GM21367 (cell line): ENCODE results near the gene TBX15.

ENCODE experiments used
- ATAC-seq: cut with Tn5 transposase; IDR thresholded peaks from one replicate; pipeline ENCODE4 v1.9.1; 2021; ENCODE audit not compliant: unreplicated experiment

TBX15 gene

DNA sequence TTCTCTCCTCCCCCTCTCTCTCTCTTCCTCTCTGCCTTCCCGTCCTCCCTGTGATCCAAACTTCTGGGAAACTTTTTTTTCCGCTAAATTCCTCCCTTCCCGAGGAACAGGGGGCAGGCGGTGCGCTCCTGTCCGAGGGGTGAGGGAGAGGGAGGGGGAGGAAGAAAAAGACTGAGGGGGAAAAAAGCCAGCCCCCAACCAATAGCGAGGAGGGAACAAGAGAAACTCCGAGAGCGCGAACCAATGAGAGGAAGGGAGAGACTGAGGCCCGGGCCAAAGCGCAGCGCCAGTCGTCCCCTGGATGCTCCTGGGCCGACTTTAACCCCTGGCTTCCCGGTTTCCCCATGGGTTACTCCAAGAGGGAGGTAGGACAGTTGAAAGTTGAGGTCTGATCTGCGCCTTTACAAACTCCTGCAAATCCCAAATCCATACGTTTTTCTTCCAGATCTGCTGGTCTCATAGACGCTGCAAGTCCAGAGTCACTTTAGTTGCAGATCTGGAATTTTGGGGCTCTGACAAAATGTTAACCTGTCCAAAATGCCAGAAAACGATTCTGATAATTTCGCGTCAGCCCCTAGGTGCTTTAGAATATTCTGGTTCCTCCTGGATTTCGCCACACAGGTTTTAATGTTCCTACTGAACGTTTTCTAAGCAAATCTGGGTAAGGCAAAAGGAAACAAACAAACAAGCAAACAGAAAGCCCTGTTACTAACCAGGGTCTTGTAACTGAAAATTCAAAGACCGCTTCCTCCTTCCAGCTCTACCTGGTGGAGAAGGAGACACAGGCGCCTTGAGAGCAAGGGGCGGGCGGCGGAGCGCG, at the start of gene TBX15:
Gene TBX15 (minus strand): TSS at position 158 of the 820 bp plus-strand sequence. CDS start 548 bp downstream, outside the sequence.
- ATAC-seq: no peak

DNA sequence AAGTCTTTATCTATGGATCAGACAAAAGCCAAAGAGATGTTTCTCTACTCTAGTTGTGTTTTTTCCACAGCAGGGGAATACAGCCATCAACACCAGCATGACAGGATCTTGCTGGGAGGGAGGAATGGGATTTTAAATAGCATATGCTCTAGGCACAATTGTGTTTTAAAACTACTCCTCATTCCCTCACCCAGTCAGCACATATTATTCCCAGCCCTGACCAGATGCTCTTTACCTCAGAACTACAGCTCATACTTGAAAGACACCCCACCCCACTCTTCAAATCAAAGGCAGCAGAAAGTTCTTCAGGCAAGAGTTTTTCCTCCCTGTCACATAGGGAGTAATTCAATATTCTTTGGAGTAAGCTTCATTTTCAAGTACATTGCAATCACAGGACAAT, 46.2 kb upstream of the TBX15 start:
- ATAC-seq: no peak

DNA sequence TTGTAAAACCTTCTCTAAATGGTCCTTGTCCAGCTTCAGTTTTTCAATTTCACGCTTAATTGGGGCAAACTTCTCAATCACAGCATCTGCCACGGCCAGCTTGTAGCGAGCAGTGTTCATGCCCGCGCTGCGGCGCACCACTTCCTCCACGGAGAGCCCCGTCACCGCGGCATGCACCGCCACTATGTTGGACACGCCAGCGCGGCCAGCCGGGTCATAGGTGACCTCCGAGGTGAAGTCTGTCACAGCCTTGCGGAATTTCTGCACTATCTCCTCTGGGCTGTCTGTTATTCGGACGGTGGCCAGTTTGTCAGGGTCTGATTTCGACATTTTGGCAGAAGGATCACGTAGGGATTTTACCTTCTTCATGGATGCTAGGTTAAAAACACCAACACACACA, 44.8 kb upstream of the TBX15 start:
- ATAC-seq: no peak

DNA sequence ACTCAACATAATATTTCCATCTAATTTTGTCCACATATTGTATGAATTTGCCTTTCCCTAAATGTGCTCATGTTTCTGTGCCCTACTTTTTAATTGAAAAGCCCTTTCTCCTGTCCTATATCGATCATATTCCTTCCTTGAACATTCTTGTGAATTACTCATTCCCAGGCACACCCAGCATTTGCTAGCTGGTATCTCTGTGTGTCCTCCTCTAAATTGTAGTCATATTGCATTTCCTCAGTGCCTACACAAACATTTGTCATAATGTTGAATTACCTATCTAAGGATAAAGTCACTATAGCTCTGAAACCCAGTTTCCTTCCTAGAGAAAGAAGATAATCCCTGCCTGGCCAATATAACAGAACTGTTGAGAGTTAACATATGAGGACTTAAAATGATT, 39.6 kb upstream of the TBX15 start:
- no peak for ATAC-seq

DNA sequence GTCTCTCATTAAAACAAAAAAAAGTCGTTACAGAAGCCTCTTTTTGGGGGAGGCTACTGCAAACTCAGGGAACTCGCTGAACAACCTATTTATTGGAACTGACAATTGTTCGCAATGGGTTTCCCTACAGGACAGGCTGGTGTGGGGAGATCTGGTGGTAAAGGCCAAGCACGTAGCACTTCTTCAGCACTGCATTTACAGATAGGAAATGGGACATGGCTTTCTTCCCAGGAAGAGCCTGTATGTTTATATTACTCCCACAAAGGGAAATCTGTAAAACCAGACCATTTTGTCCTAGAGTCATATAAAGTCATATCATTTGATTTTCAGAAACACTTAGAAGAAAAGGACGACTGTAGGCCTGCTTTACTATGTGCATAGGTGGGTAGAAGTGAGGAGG, 38.8 kb upstream of the TBX15 start:
- ATAC-seq: no peak

DNA sequence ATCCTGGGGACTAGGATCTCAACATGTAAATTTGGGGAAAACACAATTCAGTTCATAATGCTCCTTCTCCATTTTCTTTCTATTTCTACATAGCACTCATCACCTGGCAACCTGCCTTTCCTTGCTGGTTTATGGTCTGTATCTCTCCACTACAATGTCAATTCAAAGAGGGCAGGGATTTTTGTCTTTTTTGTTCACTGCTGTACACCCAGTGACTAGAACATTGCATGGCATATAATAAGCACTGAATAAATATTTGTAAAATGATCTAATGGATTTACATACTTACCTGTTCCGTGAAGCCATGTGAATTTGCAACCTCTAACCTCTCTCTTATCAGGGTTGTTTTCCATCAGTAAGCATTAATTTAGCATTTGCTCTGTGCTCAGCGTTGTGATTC, 27.4 kb upstream of the TBX15 start:
- ATAC-seq: no peak

DNA sequence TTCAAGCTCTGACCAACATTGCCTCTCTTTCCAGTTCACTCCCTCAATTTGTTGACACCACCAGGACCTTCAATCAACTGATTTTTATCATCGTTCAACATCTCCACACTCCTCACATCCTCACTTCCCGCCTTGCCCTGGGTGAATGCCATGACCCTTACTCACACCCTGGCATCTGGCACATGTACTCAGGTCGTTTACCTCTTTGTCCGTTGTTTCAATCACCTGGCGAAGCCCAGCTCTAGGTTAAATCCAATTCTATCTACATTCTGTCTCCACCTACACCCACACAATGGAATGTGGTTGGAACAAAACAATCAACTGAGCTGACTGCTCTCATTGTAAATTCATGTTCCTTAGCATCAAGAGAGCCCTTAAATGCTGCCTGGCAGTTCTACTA, 24.2 kb upstream of the TBX15 start:
- no peak for ATAC-seq

DNA sequence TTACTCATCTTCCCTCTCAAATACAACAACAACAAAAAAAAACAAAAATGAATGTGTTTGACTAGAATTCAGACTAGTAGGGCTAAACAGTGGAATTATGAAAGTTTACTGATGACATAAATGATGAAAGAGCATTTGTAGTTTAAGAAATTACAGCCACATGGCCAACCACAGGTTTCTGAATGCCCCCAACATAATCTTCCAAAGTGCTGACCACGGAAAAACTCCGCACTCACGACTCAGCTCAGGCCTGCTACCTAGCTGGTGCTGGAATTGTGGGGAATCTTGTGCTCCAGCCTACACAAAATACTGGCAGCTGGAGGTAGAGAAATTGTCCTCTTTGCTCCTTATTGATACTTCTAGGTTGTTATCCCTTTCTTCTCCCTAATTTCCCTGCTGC, 23.6 kb upstream of the TBX15 start:
- ATAC-seq: no peak

DNA sequence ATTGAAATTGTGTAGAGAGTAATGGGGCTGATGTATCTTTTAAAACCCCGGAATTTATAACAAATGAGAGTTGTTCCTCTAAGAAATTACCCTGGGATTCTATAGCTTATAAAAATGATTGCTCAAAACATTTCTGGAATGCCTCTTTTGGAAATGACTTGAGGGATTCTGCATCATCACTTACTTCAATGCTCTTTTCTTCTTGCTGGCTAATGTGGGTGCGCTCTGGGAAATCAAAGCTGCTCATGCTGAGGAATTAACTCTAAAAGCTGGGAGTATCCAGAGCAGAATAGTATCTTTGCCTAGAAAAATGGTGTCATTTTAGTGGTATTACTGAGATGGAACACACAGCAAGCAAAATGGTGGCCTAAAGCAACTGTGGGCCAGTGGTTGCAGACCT, 23.0 kb upstream of the TBX15 start:
- ATAC-seq: no peak

DNA sequence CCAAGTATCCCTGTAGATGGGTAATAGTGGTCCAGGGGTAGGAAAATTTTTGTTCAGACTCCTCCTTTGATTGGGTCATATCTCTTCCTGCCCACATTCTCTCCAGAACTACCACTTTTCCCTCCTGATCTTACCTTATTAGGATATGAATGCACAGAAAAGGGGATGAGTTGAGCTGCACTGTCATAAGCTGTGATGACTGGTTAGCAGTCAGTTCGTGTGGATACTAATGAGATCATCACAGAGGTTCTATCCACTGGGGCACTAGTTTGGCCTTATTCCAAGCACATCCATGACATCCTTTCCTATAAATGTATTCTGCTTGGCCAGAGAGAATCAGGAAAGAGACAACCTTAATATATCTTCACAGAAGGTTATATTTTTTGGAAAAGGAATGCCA, 22.1 kb upstream of the TBX15 start:
- ATAC-seq: no peak

DNA sequence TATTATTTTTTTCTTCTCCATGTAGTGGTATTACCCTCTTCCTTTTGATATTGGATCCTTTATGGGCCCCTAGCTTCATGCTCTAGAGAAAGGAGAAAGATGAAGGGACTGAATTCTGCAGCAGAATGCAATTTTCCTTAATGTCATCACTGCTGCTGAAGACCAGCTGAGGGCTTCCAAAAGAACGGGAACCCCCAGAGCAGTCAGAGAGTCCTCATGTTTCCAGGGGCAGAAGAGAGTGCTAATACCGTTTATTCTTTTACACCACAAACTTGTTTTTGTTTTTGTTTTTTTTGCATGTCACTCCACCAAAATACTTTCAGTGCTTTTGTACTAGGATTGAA, 21.1 kb upstream of the TBX15 start:
- ATAC-seq: no peak

DNA sequence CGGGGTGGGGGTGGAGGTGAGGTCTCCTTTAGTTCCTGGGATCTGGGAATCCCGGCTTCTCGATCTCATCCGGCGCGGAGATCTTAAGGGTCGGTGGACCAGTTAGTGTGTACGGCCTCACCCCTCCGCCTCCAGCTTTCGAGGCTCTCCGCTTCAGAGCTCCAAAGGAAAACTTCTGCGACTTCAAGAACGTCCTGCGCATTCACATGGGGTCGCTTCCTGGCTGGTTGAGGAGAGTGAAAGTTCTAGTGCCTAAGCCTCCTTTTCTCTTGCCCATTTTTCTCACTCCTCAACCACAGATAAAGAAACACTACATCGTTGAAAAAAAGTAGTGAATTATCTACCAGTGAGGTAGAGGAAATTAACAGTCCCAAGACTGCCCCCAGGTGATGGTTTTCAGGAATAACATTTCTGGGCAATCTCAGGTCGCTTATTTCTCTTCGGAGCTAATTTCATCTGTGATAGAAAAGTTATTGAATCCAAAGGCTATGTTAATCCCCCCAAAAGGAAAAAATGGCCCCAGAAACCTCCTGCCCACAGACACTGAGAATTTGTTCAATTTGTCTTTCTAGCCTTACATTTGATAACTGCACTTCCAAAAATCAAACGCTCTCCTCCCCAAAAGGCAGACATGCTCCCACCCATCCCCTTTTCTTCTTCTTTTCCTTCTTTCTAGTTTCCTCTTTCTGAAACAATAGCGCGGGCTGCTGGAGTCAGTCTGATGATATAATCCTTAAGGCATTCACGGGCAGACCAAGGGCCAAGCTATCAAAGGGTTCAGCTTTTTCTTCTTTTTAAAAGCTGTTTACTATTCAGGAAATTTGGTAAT, 20.6 kb upstream of the TBX15 start:
- no peak for ATAC-seq

DNA sequence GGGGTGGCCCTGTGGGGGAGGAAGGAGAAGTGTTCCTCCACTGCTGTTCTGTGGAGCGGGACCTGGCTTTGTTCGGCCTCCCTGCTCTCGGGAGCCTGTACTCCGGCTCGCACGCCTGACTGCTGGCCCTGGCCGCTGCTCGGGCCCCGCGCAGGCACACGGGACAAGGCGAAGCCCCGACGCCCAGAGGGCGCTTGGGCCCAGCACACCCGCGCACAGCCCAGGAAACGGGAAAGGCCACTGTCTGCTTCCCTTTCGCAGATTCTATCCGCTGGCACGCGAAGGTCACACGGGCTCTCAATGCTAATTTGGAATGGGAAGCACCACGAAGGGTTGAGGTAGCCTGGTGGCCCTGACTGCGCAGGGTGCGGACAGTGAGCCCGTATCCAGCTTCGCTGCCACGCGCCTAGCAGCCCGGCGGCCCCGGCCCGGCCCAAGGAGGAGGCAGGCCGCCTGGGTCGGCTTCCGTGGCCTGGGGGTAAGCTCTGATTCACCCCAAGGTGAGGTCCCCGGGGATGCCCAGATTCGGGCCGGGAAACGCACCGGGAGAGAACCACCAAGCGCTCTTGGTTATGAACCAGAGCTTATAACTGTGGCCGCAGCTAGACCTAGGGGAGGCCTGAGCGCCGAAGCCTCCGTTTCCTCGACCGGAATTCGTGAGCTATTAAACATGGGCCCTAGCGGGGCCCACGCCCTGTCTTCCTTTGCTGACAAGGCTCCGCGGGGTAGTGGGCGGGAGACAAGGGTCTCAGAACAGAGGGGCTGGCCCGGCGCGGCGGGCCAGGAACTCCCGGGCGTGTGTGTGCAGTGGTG, 19.7 kb upstream of the TBX15 start:
- ATAC-seq: no peak

DNA sequence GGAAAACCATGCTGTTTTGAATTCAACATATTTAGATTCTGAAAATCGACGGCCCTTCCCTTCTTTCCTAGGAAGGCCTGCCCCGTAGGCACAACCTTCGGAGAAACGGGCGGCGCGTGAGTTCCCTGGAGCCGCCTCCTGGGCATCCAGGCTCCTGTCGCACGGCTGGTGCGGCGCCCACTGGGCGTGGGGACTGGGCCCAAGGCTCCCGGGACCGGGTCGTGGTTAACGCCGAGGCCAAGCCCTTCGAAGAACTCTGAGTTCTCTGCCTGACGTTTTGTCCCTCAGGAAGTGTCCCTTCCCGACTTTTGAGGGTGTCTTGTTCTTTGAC, 19.2 kb upstream of the TBX15 start:
- ATAC-seq: no peak

DNA sequence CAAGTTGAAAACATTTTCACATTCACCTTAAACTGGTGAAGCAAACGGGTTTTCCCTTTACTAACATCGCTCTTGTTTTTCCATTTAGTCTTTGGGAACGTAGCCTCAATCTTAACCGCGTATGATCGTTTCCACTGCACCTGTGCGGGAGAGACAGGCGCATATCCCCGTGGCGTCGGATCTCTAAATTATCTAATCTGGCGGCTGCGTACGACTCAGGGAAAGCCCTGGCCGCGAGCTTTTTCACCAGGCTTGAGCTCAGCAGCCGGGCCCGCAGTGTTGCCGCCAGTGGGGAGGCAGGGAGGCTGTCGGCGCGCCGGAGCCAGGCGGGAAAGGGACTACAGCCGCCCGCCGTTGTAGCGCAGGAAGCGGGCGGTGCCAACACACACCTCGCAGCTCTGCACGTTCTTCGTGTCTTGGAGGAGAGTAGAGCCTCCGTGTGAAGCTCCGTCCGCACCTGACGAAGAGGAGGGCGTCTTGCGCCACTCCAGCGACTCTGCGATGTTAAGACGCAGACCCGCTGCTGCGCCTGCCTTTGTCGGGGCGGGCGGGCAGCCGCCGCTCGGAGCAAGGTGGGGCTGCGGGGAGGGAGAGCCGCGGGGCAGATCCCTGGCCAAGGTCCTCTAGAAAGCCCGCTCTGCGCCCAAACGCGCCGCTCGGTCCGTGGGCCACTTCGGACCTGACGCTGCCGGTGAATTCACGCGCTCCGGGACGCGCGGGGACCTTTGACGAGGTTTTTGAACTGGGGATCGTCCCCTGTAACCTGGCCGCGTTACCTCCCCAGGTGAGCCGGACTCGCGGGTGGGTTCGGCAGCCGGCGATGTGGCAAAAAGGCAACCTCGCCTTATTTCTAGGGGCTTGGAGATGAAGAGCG, 18.5 kb upstream of the TBX15 start:
- no peak for ATAC-seq

DNA sequence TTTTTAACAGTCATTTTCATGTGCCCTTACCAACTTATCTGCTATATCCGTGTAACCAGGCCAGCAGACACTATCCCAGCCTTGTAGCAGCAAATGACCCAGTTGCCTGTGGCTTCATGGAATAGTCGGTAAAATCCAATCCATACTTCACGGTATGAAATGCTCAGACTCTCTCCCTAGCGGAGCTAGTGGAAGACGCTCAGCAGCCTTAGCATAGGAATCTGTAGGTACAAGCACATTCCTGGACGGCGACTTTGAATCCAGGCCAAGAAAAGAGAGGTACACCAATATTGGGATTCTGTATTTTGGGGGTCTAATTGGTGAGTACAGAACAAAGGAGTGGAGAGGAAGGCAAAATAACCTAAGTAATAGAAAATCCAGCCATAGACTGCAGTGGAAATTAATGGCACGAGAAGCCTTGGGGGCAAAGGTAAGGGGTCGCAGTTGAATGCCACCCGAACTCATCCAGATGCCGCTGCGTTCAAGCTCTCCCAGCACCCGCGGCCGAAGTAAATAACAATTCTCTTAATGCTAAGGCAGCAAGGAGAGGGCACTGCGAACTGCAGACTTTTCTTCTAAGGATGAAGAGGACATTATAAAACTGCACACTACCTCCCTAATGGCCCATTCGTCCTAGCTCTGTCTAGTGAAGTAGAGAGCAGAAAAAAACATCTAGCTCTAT, 17.7 kb upstream of the TBX15 start:
- no peak for ATAC-seq

DNA sequence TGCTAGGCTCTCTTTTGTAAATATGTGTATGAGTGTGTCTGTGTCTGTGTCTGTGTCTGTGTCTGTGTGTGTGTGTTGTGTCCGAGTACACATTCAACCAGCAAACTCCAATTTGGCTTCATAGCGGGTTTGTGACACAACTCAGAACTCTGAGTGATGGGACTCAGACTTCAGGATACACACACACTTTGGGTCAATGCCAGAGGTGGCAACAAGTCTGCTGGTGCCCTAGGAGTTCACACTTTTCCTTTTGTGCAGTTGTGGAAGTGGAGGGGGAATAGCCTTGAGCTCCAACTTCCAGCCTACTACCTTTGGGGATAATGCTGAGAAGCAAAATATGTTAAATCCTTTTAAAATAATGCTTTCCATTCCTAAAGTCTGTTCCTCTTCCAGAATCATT, 16.6 kb upstream of the TBX15 start:
- no peak for ATAC-seq

DNA sequence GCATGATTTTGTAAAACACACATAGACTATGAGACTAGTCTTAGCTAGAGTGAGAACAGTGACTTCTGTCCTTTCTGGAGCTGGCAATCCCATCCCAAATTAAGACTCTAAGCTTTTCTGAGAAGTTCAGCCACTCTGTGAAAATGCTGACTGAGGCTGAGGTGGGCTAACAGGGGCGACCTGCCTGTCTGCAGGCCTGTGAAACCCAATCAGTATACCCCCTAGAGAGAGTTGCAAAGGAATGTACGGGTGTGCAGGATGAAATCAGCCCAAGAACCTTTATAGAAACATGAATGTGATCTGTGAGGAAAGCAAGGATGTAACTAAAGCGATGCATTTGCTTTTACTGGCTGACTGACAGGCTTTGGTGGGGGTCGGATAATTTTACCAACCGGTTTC, 16.0 kb upstream of the TBX15 start:
- no peak for ATAC-seq

DNA sequence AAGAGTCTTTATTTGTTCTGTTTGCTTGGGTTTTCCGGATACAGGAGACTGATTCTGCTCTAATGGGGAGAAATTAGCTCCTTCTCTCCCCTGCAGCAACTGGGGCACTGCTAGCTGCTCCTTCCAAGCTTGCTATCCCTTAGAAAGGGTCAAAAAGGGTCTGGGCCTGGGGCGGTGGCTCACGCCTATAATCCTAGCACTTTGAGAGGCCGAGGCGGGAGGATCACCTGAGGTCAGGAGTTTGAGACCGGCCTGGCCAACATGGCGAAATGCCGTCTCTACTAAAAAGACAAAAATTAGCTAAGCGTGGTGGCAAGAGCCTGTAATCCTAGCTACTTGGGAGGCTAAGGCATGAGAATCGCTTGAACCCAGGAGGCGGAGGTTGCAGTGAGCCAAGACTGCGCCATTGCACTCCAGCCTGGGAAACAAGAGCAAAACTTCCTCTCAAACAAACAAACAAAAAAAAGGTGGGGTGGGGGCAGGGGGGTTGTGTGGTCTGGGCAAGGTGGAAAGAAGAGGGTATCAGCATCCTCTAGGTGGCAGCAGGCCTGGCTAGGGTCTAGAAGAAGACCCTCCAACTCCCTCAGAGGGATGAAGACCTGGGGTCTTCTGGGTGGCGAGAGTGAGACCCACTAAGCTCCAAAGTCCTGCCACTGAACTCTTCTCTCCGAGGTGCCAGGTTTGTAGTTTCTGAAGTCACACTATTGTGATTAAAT, 15.4 kb upstream of the TBX15 start:
- ATAC-seq: no peak
